ENCODE results near the gene QPCT. TPM values are rescaled to one million over a fixed set of nuclear protein-coding genes. Genes with fewer than 3 reads are reported as not detected.
"Not testable (repeated sequence)": the region's sequence is repeated elsewhere in the genome, so short reads cannot be mapped to it uniquely, and the experiment has no call there.

Gene QPCT
- 1 to 10 TPM; 1.4 to 2.5 TPM for total RNA-seq
- long read RNA-seq, partial matches to known transcripts, result 0 of 3 reads
- long read RNA-seq, other reads (novel, unspliced or antisense), result 0 of 3 reads

DNA sequence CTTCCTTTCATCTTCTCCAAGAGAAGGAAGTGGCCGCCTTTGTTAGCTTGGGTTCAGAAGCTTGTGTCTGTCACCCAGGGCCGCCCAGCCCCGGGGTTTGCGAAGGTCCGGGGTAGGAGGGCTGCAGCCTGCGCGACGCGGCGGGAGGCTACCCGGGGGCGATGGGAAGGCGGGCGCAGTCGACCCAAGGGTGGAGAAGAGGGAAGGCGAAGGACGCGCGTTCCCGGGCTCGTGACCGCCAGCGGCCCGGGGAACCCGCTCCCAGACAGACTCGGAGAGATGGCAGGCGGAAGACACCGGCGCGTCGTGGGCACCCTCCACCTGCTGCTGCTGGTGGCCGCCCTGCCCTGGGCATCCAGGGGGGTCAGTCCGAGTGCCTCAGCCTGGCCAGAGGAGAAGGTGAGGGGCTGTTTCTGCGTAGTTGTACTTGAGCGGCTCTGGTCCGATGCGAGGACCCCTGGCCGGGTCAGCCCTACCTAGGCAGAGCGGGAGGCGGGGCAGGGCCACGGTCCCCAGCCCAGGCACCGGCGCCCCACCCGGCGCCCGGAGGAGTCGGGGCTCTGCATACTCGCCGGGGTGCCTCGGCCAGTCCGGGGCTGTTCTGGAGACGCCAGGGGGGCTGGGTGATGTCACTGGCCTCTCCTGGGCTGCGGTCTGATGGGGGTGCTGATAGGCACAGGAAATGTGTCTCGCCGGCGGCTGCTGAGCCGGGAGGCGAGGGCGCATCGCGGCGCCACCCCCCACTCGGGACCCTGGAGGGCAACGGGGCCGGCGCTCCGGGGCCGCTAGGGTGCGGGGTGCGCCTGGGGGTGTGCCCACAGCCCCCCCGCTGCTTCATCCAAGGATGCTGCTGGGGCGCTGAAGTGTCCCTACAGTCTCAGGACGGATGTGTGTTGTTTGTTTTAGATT lies at the start of gene QPCT:
QPCT (plus strand) TSS at position 178 of the 909 bp plus-strand sequence; CDS start at position 280, 102 bp downstream.
- ATAC-seq (peak; percentile 77 to 83), DNase-seq (peak; percentile 56)
- intact Hi-C loops (cut with DNase I), result no loop called here

DNA sequence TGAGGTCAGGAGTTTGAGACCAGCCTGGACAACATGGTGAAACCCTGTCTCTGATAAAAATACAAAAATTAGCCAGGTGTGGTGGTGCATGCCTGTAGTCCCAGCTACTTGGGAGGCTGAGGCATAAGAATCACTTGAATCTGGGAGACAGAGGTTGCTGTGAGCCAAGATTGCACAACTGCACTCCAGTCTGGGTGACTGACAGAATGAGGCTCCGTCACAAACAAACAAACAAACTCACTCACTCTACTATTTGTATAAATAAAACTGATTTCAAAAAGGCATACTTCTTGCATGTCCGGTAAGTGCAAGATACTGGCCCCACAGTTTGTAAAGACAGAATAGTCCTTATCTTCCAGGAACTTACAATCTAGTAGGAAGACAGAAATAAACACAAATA lies 49.6 kb upstream of the QPCT start:
- DNase-seq; intact Hi-C loops (cut with DNase I); ATAC-seq: not testable (repeated sequence)

DNA sequence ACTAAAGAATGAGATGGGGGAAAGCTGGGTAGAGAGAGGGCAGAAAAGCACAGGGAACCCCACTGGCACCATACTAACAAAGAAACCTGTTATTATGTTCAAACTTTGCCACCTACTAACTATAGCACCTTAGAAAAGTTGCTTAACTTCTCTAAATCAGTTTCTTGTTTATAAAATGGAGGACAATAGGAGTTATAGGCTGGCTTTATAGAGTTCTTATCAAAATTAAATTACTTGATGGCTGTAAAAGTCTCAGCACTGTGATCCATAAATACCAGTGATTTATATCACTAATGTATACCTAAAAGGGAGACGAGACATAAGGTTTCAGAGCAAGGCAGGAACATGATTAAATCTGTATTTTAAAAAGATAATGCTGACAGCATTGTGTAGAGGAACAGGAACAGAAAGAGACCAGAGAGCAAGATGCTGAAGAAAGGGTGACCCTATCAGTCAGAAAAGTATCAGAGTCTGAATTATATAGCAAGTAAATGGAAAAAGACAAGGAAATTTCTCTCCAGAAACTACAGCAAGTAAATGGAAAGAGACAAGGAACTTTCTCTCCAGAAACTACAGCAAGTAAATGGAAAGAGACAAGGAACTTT lies 48.9 kb upstream of the QPCT start:
- ATAC-seq, result no peak
- intact Hi-C loops (cut with DNase I), result no loop called here
- DNase-seq, result no peak

DNA sequence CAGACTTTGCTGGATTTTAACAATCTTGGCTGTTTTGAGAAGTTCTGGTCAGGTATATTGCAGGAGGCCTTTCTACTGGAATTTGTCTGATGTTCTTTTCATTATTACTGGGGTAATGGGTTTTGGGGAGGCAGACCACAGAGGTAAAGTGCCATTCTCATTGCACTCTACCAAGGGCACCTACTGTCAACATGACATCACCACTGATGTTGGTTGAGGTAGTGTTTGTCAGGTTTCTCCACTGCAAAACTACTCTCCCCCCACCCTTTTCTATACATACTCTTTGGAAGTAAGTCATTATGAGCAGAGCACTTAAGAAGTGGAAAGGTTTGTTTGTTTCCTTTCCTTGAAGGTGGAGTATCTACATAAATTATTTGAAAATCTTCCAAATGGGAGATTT lies 46.8 kb upstream of the QPCT start:
- DNase-seq (no peak), ATAC-seq (no peak)
- intact Hi-C loops (cut with DNase I), result no loop called here

DNA sequence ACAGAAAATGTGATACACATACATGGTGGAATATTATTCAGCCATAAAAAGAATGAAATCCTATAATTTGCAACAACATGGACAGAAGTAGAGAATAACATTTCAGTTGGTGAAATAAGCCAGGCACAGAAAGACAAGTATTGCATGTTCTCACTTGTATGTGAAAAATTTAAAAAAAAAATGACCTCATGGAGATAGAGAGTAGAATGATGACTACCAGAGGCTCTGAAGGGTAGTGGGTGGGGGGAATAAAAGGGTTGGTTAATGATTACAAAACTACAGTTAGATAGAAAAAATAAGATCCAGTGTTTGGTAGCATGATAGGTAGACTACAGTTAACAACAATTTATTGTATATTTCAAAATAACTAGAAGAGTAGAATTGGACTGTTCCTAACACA lies 44.3 kb upstream of the QPCT start:
- intact Hi-C loops (cut with DNase I), result no loop called here
- DNase-seq, result no peak
- ATAC-seq, result no peak

DNA sequence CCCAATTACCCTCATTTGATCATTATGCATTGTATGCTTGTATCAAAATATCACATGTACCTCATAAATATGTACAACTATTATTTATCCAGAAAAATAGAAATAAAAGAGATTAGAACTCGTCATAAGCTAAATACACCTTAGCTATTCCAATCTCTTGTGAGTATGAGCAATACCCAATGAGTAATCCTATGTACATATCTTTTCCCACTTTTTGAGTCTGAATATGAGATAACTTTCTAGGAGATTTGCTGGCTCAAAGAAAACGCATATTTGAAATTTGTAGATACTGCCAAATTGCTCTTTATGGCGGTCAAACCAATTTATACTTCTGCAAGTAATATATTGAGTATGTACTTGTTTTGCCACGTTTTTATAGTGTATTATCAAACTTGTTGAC lies 43.9 kb upstream of the QPCT start:
- DNase-seq (no peak), ATAC-seq (peak in 1 of 2 donors; percentile 46)
- intact Hi-C loops (cut with DNase I), result no loop called here

DNA sequence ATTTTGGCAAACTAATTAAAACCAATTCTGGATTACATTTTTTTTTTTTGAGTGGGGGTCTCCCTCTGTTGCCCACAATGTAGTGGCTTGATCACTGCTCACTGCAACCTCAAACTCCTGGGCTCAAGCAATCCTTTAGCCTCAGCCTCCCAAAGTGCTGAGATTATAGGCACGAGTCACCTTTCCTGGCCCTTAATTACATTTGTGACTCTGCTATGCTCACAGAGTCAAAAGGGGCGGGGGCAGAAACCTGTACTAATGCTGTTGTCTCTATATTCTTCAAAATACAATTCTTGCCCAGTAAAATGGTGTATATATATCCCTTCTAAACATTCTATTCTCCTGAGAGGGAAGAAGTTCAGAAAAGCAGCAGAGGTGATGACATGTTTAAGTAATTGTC lies 43.0 kb upstream of the QPCT start:
- no peak for DNase-seq
- intact Hi-C loops (cut with DNase I), result no loop called here
- no peak for ATAC-seq

DNA sequence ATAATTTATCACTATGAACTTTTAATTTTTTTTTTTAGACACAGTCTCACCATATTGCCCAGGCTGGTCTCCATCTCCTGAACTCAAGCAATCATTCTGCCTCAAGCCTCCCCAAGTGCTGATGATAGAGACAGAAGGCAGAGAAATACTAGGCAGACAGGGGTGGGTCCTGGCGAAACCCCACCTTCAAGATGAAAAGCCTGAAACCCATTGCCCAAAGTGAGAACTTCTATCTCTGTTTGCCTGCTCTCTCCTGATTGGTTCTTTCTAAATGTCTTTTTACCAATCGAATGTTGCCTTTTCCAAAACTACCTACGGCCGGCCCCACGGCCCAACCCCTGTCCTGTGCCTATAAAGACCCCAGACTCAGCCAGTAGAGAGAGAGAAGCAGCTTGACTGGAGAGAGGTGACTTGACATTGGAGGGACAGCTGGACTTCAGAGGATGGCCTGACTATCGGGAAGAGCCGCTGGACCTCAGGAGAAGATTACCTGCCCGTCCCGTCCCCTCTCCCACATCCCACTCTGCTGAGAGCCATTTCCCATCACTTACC lies 41.7 kb upstream of the QPCT start:
- intact Hi-C loops (cut with DNase I), result no loop called here
- ATAC-seq (no peak), DNase-seq (no peak)

DNA sequence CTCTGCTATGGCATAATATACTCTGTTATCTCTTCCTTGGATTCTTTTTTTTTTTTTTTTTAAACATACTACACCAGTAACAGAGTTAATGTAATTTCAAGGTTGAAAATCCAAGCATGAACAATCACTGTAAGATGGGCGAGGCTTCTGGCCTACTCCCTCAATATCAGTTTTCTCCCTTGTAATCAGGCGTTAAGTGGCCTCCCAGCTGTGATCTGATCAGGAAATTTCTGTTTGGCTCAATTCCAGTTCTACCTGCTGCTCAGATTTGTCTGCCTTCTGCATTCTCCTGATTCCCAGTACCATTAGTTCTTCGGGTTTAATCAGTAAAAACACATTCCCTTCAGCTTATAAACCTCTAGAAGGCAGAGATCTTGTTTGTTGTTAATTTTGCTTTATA lies 38.4 kb upstream of the QPCT start:
- DNase-seq (no peak), ATAC-seq (no peak)
- intact Hi-C loops (cut with DNase I), result no loop called here

DNA sequence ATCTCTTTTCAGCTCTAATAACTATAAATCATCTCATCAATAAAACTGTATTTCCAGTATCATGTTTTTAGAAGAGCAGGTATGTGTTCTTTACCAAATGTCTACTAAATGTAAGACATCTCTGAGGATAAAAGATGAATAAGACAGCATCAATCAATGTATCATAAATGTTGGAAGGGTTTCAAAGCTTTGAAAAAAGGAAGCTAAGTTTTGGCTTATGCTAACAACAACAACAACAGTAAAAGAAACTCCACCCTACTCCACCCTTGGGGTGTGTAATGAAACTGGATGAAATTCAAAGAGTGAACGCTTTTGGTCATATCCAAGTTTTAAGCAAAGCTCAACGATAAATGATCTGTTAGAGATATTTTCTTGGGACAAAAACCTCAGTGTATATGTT lies 36.9 kb upstream of the QPCT start:
- no peak for DNase-seq
- no peak for ATAC-seq
- intact Hi-C loops (cut with DNase I), result no loop called here

DNA sequence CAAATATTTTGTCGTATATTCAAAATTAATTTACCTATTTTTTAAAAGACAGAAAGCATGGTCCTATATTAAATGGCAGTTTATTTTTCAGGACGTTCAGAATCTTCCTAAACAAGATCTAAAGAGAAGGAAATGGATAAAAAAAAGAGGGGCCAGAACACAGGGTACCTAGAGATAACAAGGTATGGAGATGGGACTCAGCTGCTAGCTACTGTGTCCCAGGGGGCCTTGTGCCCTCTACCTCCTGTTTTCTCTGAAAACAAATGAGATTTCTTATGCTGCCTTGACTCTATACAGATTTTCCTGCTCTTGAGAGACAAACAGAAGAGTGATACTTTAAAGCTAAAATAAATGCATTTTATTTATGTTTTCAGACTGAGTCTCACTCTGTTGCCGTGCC lies 29.1 kb upstream of the QPCT start:
- no peak for DNase-seq
- ATAC-seq, result no peak
- intact Hi-C loops (cut with DNase I), result no loop called here

DNA sequence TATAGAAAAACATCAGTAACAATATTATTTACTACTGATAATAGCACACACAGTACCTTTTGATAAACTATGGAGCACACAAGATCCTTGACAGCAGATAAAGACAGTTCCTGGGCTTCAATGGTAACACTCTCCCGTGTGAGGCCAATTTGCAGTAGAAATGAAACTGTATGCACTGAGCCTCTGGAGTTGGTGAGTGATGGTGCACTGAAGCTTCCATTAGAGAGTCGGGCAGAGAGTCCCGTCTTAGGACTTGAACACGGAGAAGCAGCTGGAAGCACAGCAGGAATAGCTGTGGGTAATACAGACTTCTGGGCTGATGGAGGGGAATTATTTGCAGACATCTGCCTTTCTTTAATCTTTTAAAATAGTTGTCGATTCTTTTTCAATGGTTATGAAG lies 28.2 kb upstream of the QPCT start:
- DNase-seq, result no peak
- no peak for ATAC-seq
- intact Hi-C loops (cut with DNase I), result no loop called here

DNA sequence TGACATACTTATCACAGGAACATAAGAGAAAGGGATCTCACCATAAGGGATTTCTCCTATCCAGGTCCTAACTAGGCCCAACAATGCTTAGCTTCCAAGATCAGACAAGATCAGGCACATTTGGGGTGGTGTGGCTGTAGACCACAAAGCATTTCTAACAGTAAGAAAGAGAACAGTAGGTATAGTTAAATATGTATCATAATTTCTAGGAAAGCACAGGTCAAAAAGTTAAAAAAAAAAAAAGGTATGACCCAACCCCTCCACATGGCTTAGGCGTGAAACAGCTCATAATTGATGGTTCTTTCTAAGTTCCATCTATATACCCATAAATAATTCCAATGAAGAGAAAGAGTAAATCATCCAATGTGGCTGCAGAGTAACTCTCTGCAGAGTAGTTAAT lies 26.7 kb upstream of the QPCT start:
- DNase-seq (no peak), ATAC-seq (no peak)
- intact Hi-C loops (cut with DNase I), result no loop called here

DNA sequence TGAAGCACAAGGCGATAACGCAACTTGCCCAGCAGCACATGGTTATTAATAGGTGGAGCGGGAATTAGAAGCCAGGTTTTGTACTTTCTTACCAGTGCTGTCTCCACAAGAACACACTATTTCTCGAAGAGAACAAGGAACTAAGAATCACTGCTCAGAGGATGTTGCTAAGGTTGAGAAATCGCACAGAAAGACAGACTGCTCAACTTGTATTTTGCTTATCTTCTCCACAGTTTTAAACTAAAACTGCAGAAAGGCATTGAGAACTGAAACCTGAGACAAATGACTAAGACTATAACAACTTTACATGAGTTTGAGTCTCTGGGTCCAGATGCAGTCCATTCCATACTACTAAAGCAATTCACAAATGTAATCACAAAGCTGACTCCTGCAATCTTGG lies 26.0 kb upstream of the QPCT start:
- peak in 1 of 2 donors; percentile 19 for ATAC-seq
- intact Hi-C loops (cut with DNase I), result no loop called here
- no peak for DNase-seq

DNA sequence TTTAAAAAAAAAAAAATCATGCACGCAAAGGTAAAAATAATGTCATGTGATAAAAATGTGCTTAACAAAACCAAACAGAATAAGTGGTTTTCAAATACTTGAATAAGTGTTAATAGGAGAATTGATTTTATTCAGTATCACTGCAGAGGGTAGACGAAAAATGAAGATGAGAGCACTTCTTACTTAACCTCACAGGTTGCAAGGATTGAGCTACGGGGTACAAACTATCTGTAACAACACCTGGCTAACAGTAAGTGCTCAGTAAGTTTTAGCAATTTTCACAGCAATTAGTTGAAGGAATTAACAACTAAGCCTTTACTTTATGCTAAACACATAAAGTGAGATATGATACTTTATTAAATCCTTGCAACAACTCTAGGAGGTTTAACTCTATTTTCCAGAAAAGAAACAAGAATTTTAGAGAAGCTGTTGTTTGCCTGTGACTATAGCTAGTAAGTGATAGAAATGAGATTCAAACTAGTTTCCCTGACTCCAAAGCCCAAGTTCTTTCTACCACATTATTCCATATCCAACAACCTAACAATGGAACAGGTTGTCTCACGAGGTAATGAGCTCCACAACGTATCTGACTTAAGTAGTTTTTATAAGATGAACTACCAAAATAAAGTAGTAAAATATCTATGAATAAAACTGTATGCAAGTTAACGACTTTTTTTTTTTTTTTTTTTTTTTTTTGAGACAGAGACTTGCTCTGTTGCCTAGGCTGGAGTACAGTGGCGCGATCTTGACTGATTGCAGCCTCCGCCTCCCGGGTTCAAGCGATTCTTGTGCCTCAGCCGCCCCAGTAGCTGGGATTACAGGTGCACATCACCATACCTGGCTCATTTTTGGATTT lies 24.4 kb upstream of the QPCT start:
- intact Hi-C loops (cut with DNase I), result no loop called here

DNA sequence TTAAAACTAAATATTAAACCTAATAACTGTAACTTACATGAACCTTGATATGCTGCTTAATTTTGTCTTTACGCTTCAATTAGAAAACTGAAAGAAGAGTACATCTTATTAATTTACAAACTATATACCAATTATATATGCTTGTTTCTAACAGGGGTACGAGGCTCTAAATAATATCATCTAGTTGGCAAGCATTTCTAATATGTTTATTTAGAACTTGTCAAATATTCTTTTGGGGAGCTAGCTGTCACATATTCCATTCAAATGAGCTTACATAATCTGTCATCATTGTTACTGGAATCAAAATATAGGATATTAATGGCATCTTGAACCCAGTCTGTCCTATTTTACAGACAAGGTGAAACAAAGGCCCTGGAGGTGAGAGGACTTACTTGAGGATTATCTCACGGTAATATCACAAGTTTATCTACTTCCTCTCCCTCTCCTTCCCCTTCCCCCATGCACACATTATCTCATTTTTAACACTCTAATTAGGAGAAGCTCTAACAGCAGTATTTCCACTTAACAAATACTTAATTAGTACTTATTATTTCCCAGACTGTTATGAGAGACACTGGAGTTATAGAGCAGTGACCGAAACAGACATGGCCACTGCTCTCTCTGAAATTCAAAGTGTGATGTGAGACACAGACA lies 23.3 kb upstream of the QPCT start:
- DNase-seq (no peak), ATAC-seq (no peak)
- intact Hi-C loops (cut with DNase I), result no loop called here

More for the DNA sequence above, 24.4 kb upstream of the QPCT start:
- ATAC-seq (no peak), DNase-seq (no peak)

DNA sequence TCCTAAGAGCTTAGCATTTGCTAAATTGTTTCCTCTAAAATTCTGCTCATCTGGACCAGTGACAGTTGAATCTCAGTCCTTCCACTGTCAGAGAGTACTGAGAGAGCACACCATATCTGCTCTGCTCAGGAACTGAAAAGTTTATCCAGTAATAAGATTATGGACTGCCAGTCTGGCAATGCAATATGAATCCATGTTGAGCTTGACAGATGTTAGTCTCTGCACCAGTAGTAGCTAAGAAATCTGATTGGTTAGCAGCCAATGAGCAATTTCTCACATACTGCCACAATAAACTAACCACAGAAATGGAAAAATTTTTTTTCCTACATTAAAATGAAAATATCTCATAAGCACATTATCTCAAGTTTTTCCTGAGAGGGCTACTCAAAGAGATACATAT lies 22.1 kb upstream of the QPCT start:
- intact Hi-C loops (cut with DNase I), result no loop called here
- ATAC-seq, result no peak
- no peak for DNase-seq

DNA sequence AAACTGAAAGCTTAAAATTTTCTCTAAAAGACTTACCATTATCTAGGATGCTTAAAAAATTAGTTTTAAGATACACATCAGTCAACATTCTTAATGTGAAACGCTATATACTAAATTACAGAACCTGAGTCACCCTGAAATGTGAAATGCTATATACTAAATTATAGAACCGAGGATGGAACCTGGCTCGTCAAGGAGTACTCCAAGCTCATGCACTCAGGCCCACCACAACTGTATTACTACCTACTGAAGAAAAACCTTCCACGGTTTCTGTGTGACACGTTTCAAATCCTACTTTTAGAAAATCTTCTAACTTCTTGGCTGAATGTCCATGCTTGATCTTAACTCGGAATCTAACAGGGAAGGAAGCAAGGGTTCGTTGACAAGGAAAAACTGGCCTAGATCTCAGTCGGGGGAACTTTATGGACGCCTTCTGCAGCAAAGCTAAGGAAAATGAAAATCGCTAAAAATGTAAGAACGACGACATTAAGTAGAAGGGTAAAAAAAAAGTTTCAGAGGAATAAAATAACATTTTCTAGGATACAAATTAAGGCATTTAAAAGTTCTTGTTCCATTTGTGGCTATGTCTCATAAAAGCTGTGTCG lies 21.2 kb upstream of the QPCT start:
- intact Hi-C loops (cut with DNase I), result no loop called here
- DNase-seq (no peak), ATAC-seq (no peak)
